Stimulated activated CD8-positive, alpha-beta memory T cell treated with anti-CD3 and anti-CD28 coated beads, Interleukin-4, amount 100 ng/mL, for 1 hour (primary cell): ENCODE measurements around the gene ANKRD17.
"Not testable (repeated sequence)": the region's sequence is repeated elsewhere in the genome, so short reads cannot be mapped to it uniquely, and the experiment has no call there.

Experiments used
- DNase-seq, 2 donors: peaks; one replicate each; pipeline ENCODE4 v3.0.0-alpha.2; 2020; ENCODE audit warnings: low read depth in 2 of 2, low spot score in 1 of 2

Gene ANKRD17

DNA sequence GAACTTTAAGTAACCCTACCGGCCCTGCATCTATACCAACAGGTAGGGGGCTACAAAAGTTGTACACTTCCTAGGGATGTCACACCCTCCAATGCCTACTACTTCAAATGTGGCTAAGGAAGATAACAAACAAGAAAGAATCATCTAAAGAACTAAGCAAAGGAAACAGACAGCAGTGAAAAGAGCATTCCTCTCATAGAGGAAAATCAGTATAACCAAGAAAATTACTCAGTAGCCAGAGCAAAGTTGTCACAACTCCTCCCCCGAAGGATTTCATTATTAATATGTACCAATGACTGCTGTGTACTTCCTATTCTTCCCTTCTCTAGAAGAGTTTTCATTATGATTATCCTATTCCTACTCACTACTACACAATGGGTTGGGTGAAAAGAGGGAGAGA lies 12.6 kb downstream of the ANKRD17 start:
- DNase-seq: no peak

DNA sequence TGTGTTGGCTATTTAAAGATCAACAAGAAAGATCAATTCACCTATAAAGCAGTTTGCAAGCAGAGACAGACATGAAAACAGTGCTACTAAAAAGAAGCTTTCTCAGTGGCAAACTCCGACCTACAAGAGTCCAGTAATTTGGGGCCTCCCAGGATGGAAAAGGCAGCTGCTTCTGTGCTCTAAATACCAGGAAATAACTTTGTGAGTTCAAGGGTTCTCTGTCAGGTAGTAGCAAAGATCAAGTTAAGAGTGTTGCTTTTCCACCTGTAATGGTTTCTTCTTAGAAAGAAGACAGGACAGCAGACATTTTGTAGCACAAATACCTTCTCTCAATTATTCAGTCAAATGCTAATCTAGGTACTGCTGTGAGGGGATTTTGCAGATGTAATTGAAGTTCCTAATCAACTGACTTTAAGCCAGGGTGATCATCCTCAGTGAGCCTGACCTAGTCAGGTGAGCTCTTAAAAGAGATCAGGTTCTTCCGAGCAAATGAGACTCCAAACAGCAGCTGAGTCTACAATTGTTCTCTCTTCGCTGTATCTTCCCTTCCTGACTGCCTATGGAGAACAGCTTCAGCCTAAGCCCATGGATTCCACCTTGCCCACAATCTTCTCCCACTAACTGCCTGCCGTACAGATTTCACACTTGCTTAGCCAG lies 13.5 kb downstream of the ANKRD17 start:
- no peak for DNase-seq

DNA sequence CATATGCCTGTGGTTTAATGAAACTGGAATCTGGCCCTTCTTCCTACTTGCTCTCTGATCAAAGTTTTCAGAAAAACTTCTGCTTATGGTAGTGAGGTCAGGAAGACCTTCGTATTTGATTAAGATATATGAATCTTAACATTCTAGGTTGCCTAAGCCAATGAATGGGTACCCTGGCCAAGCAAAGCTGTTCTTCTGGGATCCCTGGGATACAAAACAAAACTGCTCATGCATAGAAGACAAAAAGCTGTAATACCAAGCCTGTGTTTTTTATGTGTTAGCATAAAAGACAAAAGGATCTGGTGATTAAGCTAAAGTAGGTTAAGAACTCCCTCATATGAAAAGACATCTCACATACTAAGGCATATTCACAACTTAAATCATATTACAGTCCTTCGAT lies 21.6 kb downstream of the ANKRD17 start:
- no peak for DNase-seq

DNA sequence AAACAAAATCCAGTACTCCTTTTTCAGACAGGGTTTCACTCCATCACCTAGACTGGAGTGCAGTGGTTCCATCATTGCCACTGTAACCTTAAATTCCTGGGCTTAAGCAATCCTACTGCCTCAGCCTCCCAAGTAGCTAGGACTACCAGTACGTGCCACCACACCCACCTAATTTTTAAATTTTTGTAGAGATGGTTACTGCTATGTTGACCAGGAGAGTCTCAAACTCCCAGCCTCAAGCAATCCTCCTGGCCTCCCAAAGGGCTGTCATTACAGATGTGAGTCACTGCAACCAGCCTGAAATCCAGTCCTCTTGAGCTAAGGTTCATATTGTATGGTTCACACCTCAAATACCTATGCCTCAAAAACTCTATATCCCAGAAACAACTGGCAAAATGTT lies 22.4 kb downstream of the ANKRD17 start:
- no peak for DNase-seq

DNA sequence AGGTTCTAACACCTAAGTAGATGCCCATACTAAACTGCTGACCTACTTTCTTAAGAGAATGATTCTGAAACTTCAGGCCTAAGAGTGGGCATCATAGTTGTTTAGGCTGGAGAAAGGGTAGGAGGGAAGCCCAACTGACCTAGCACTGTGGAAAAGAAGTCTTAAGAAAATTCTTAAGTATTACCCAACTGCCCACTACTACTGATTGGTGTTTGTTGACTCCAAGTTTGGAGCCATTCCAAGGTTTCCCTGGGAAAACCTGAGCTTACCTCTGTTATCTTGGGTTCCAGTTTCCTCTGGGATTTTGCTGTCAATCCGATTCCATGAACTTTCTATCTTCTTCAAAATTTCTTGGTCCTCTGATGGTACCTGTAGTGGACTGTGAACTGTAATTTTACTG lies 23.9 kb downstream of the ANKRD17 start:
- no peak for DNase-seq

DNA sequence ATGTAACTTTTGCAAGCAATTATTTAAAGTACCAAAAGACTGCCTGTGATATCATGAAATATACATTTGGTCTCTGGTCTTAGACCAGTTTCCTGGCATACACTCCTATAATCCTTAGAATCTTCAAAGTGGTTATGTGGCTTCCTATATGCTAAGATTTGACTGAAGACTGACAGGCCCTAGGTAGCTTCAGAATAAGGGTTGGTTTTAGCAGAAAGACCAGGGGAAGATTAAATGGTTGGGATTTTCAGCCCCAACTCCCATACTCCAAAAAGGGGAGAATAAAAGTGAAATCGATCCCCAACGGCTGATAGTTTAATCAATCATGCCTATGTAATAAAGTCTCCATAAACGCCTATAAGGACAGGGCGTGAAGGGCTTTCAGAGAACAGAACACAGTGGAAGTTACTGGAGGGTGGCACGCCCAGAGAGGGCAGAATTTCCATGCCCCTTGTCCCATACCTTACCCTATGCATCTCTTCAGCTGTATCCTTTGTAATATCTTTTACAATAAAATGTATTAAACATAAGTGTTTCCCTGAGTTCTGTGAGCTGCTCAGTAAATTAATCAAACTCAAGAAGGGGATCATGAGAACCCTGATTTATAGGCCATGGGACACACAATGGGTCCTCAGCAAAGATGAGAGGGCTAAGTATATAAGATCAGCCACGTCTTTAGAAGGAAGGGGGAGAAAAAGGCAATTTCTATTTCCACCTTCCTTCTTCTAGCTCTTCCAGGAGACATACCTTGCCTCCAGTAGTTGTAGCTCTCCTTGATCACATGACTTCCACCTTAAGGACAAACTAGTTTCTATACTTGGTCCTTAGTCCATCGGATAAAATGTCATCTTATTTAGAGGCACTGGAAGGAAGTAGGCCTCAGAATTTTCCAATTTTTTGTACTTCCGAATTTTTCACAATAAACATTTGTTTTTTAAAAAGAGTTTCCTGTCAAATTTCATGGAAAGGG lies 26.8 kb downstream of the ANKRD17 start:
- no peak for DNase-seq

DNA sequence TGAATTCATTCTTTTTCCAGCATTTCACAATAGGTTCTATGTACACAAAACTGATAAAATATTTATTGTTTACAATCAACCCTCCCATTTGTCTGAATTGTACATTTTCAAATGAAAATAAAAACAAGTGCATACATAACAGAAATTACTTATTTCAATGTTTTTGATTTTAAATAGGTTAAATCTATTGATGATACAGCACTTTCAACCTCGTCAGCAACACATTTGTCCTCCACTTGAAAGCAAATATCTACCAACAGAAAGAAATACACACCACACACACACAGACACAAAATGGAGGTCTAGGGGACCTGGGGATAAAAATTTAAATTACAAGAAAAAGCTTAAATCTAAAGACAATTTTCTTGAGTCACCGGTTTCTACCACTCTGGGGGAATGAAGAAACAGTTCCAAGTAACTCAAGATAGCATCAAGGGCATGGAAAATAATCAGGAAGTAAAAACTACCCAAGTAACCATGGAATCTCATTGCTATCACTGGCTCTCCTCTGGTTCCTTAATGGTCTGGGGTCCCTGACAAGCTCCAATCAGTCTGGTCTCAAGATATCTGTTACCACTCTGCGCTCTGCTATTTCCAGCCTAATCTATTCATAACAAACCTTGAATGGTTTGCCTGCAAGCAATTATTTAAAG lies 27.6 kb downstream of the ANKRD17 start:
- no peak for DNase-seq

DNA sequence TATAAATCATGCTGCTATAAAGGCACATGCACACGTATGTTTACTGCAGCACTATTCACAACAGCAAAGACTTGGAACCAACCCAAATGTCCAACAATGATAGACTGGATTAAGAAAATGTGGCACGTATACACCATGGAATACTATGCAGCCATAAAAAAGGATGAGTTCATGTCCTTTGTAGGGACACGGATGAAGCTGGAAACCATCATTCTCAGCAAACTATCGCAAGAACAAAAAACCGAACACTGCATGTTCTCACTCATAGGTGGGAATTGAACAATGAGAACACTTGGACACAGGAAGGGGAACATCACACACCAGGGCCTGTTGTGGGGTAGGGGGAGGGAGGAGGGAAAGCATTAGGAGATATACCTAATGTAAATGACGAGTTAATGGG lies 29.8 kb downstream of the ANKRD17 start:
- not testable (repeated sequence) for DNase-seq

DNA sequence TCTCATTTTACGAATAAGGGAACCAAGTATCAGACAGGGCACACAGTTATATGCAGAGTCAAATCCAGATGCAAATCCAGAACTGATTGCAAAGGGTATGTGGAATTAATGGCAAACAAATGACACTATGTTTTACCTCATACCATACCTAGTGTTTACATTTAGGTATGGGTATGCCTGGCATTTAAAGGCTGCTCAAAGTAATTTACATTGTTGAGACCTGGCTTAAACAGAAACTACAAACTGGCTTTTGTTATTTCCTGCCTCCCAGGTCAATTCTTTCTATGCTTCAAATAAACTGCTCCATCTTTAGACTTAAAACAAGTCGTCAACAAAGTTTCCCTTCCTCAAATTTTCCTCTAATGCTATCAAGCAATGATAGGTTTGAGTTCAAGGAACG lies 33.7 kb downstream of the ANKRD17 start:
- DNase-seq: no peak

DNA sequence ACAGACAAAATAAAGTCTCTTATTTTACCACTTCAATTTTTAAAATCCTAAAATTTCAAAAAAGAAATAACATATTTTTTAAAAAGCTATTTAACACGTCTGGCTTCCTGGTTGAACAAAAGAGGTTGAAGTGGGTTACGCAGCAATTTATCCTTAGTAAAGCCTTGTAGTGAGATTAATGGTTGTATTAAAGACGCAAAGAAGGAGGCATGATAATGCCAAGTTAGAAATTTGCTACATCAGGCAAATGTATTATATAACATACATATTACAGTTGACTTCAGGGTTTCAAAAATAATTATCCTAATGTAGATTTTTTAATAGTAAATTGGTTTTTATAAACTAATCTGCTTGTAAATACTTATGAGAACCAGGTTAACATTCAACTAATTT lies 35.3 kb downstream of the ANKRD17 start:
- DNase-seq: no peak

DNA sequence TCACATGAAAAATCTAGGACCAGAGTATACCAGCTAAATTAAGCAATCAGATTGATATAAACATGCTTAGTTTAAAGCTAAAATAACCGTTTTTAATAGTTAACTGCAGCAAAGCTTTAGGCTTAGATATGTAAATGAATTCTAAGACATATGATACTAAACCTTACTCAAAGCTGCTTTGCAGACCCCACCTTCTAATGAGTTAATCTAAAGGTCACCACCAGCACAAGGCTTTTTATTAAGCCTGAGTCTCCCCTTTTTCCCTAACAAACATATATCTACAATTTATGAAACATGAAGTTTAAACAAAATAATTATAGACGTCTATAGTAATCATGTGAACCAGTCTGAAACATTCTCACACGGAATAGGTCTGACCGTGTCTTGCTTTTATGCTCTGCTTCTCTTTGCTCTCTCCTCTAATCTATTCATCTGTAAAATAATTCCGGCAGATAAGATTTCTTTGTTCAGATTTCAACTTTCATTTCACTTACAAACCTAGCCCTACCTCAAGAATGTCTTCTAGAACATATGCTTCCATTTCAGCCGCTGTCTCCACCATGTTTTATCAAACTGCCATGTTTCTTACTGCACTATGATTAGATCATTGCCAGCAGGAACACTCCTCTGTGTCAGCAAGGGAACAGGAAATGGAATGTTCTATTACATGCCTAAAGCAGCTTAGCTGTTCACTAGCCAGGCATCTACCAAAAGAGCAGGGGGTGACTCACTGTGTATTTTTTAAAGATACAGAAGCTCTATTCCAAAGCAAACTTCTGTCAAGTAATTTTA lies 35.9 kb downstream of the ANKRD17 start:
- peak; percentile 5 to 19 for DNase-seq

DNA sequence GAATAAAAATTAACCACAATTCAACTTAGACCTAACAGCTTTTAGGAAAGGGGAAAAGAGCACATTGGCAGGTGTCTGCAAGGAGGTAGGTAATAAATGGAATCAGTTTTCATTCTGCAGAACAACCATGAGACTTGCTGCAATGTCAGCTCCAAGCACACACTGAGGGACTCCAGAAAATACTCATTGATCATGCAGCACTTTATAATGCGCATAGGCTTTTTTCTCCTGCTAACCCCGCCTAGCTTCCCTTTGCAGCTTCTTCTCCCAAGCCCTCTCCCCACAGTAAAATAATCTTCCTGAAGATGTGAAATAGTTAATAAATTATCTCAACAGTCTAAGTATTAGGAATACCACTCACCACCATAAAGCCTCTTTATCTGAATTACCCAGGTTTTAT lies 36.9 kb downstream of the ANKRD17 start:
- DNase-seq: no peak

DNA sequence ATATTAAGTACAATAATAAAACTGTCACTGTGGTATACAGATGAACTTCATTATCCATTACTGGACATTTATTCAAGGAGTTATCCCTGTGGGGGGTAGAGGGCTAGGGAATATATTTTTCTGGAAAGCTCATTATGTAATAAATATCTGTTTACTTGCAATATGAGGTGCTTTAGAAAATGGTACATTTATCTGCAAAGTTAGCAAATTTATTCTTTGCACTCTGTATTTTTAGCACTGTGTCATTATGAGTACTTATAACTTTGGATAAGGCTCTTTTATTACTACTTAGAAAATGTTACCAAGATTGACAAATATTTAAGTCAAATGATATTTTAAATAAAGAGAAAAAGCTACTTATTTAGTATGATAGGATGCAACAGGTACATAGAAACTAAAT lies 37.8 kb downstream of the ANKRD17 start:
- DNase-seq: no peak

DNA sequence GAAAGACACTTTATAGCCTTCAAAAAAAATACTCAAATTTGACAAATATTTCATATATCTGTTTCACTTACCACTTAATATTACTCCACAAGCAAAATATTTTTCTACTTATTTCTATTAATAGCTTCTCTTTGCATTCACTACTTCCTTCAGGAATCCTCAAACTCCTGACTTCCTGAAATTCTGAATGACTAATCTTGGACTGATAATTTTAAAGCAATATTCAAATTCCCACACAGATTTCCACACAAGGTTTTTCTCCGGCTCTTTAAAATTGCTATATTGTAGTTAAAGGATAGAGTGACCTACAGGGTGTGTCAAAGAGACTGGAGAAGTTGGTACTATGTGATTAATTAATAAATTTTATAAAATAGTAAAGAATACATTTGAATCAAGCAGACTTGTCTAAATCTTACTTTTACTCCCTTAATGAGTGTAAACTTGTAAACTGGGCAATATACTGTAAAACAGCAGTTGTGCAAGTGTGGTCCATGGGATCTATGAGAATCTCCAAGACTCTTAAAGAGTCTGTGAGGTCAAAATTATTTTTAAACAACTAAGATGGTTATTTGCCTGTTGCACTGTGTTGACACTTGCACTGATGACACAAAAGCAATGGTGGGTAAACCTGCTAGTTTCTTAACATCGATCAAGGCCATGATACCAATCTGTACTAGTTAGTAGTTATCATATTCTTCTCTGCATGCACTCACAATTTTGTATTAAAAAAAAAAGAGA lies 44.5 kb downstream of the ANKRD17 start:
- DNase-seq: no peak

DNA sequence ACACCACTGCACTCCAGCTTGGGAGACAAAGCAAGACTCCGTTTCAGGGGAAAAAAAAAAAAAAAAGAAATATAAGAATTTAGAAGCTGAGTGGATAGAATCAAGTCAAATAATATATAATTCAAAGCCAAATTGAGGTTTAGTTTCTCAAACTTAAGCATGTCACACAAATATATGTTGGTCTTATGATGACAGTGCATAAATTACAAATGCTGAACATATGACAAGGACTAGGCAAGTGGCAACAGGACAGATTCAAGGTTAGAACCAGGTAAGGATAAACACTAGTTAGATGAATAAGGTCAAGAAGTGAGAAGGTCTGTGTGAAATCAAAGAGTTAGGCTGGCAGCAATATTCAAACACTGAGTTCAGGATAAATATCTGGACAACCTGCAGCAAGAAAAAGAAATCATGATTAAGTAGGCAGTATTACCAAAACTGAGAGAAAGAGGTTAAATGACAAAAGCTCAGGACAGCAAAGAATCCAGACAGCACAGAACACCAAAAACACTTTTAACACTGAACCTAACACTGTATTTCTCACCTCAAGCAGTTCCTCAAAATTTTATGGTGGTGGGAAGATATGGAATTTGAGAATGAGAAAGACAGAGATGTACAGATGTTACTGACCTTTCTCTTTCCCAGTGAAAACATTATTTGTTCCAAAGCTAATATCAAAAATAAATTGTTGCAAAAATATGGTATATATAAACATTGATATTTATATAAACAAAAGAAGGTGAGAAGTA lies 45.4 kb downstream of the ANKRD17 start:
- DNase-seq: no peak

DNA sequence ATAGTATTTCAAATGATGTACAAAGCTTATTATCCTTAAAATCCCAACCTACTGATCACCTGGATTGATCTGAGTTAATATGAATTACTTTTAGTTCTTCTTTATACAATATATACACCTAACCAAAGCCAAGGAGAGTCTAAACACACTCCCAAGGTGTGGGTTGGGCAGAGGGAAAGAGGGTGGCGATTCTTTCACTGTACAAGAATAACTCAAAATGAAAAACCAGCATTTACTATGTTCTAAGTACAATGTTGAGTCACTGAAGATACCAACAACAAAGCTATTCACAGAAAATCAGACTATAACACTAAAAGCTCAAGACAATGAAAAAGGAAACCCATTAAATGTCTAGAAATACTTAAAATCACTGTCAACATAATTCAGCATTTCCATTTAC lies 46.6 kb downstream of the ANKRD17 start:
- no peak for DNase-seq

DNA sequence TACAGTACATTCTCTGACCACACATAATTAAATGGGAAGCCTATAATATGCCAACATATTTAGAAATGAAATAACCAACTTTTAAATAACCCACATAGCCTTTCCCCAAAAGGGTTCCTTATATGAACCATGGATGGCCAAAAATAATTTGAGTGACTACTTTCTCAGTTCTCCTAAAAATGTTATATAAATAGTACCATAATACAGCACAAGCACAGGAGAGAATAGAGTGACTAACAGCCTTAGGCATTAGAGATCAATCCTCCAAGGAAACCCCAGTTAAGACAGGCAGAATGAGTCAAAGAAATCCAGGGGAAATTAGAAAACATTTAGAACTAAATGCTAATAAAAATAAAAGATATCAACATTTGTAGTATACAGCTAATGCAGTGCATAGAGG lies 50.2 kb downstream of the ANKRD17 start:
- no peak for DNase-seq

DNA sequence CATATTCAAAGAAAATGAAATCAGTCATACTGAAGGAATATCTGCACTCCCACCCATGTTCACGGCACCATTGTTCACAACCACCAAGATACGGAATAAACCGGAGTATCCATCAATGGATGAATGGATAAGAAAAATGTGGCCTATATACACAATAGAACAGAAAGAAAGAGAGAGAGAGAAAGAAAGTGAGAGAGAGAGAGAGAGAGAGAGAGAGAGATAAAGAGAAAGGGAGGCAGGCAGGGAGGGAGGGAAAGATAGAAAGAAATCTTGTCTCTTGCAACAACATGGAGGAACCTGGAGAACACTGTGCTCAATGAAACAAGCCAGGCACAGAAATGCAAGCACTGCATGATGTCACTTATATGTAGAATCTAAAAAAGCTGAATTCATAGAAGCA lies 52.4 kb downstream of the ANKRD17 start:
- DNase-seq: no peak

DNA sequence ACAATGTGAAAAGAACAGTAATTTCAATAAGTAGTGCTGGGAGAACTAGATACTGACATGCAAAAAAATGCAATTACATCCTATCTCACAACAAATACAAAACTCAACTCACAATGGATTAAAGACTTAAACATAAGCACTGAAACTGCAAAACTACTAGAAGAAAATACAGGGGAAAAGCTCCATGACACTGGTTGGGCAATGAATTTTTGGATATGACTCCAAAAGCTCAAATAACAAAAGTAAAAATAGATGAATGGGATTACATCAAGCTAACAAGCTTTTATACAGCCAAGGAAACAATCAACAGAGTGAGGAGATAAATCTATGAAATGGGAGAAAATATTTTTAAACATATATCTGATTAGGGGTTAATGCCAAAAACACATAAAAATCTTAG lies 53.1 kb downstream of the ANKRD17 start:
- no peak for DNase-seq

DNA sequence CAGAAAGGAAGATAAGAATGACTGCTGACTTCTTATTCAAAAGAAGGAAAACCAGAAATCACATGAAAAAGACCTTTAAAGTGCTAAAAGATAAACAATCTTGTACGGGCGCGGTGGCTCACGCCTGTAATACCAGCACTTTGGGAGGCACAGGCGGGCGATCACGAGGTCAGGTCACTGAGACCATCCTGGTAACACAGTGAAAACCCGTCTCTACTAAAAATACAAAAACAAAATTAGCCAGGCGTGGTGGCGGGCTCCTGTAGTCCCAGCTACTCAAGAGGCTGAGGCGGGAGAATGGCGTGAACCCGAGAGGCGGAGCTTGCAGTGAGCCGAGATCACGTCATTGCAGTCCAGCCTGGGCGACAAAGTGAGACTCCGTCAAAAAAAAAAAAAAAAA lies 54.6 kb downstream of the ANKRD17 start:
- DNase-seq: not testable (repeated sequence)
